Left lobe of liver (tissue), 2 donors: ENCODE measurements around the gene CGGBP1. TPM values are rescaled to one million over a fixed set of nuclear protein-coding genes. Genes with fewer than 3 reads are reported as not detected.
"Not testable (repeated sequence)": the region's sequence is repeated elsewhere in the genome, so short reads cannot be mapped to it uniquely, and the experiment has no call there.

Experiments
- ATAC-seq: fragments of 200-7000 bp; cut with Tn5 transposase; one replicate; pipeline ENCODE4 v1.9.1; 2020; ENCODE audit warnings: mild to moderate bottlenecking, moderate library complexity
- DNase-seq: peaks from one replicate; pipeline ENCODE4 v3.0.0-alpha.2; 2020; ENCODE audit warnings: low spot score
- total RNA-seq: library from RNA; stranded (reverse); gene quantifications from one replicate; pipeline ENCODE4 v1.2.1, GENCODE V29; 2021
- donor health status: DM: no; HTN: no; CAD: no; lungs with moderate emphysema.
- donor health status: DM: no; HTN: yes; CAD: no.

CGGBP1 gene
- total RNA-seq, 1 donor from 2014 or later, result 22.6 TPM

DNA sequence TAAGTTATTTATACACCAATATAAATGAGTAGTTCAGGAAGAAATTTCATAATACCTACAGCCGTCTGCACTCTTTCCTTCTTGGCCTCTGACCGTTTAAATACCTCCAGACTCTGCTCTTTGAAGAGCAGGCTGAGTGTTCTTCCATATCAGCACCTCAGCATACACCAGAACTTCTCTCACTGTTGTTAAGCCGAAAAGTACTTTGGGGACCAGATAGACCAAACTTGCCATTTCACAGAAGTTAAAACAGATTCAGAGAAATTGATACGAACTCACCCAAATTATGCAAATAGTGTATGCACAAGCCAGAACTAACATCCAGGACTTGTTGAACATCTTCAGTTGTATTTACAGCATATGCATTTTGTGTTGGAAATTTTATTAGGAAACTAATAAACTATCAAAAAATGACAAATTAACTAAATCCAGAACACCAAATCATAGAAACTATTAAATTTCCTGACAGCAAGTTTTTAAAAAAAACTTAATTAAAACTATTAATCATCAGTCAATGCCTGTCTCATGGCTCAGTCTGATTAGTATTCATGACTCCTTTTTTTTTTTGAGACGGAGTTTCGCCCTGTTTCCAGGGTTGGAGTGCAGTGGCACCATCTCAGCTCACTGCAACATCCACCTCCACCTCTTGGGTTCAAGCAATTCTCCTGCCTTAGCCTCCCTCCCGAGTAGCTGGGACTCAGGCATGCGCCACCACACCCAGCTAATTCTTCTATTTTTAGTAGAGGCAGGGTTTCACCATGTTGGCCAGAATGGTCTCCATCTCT lies 24.1 kb downstream of the CGGBP1 start:
- ATAC-seq (no peak), DNase-seq (no peak)

DNA sequence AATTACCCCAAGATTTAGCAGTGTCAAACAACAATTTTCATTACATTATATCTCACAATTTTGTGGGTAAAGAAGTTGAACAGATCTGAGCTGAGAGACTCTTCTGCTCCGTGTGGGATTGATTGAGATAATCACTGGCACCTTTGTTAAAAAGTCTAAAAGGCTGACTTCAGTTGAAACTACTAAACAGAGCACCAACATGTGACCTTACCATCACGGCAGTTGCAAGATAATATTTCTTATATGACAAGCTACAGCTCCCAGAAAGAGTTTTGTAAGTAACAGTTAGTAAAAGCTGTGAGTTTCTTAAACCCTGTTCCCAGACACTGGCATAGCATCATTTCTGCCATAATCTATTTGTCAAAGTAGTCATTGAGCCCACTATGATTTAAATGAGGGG lies 25.0 kb downstream of the CGGBP1 start:
- ATAC-seq, result no peak
- DNase-seq, result no peak

DNA sequence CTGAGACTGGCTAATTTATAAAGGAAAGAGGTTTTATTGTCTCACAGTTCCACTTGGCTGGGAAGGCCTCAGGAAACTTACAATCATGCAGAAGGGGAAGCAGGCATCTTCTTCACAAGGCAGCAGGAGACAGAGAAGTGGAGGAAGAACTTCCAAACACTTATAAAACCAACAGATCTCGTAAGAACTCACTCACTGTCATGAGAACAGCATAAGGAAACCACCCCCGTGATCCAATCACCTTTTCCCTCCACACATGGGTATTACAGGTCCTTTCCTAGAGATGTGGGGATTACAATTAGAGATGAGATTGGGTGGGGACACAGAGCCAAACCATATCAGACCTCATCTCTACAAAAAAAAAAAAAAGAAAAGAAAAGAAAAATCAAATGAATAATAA lies 25.7 kb downstream of the CGGBP1 start:
- ATAC-seq, result no peak
- no peak for DNase-seq

DNA sequence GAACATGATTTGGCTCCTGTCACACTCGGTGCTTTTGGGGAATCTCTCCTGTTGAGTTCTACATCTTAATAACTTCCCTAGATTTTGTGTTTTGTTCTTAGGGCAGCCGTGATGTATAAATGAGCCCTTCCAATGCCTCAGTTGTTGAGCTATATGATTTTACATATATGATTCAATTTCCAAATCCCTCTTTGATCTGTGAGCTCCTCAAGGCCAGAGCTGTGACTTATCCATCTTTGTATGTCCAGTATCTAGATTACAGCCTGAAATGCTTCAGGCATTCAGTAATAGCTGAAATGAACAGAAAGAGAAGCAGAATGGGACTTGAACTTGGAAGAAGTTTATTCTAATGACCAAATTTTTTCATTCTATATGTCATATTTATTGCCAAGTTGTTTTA lies 26.6 kb downstream of the CGGBP1 start:
- no peak for DNase-seq
- peak; percentile 11 for ATAC-seq

GRCh38 chr3:88031642-88032077 lies 27.1 kb downstream of the CGGBP1 start:
- peak; percentile 85 for ATAC-seq
- no peak for DNase-seq

DNA sequence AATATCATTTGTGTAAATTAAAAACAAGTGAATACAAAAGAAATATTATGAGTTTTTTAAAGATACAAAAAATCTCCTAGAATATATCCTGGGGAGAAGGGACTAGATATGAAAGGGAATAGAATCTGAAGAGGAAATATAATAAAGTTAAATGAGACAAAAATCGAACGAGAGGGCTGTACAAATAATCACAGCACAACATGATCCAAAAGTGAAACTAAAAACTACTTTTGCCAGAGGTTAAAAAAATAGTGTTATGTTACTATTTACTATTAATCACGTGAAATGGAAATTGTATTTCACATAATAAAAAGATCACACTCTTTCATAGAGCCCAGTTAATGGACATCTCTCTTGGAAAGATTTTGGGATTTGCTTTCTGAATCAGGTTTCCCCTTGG lies 28.6 kb downstream of the CGGBP1 start:
- no peak for DNase-seq
- ATAC-seq, result peak; percentile 42

- ATAC-seq, result no peak
Observed at GRCh38 chr3:88028876-88029275, 29.9 kb downstream of the CGGBP1 start.

GRCh38 chr3:88025001-88025552 lies 33.7 kb downstream of the CGGBP1 start:
- DNase-seq (no peak), ATAC-seq (no peak)

More at GRCh38 chr3:88028876-88029275, 29.9 kb downstream of the CGGBP1 start:
- no peak for DNase-seq

- ATAC-seq, result no peak
- no peak for DNase-seq
Observed at GRCh38 chr3:88019024-88019423, 39.8 kb downstream of the CGGBP1 start.

- not testable (repeated sequence) for ATAC-seq, DNase-seq
Observed at GRCh38 chr3:88015656-88016055, 43.1 kb downstream of the CGGBP1 start.

DNA sequence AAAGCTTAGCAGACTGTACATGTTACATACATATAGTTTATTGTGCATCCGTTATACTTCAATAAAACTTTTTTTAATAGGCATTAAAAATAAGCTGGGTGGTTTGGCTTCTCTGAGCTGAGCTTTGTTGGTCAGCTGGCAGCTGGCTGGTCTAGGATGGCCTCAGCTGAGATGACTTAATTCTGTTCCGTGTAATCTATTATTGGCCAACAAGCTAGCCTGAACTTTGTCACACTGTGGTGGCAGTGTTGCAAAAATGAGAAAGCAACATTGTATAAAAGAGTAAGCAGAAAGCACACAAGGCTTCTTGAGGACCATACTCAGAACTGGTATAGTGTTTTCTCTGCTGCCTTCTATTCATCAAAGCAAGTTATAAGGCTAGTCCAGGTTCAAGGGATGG lies 45.2 kb downstream of the CGGBP1 start:
- DNase-seq (peak; percentile 59), ATAC-seq (peak; percentile 100)

- ATAC-seq, result no peak
- DNase-seq, result no peak
Observed at GRCh38 chr3:88010810-88011209, 48.0 kb downstream of the CGGBP1 start.

DNA sequence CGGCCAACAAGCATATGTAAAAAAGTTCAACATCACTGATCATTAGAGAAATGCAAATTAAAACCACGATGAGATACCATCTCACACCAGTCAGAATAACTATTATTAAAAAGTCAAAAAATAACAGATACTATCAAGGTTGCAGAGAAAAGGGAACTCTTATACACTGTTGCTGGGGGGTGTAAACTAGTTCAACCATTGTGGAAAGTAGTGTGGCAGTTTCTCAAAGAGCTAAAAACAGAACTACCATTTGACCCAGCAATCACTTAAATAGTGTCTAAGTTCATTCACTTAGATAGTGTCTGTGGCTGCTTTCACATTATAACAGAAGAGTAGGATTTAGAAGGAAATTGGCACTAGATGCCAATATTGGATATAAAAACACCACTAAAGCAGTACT lies 49.7 kb downstream of the CGGBP1 start:
- no peak for DNase-seq
- no peak for ATAC-seq

GRCh38 chr3:88005066-88005465 lies 53.7 kb downstream of the CGGBP1 start:
- peak; percentile 68 for ATAC-seq
- no peak for DNase-seq

DNA sequence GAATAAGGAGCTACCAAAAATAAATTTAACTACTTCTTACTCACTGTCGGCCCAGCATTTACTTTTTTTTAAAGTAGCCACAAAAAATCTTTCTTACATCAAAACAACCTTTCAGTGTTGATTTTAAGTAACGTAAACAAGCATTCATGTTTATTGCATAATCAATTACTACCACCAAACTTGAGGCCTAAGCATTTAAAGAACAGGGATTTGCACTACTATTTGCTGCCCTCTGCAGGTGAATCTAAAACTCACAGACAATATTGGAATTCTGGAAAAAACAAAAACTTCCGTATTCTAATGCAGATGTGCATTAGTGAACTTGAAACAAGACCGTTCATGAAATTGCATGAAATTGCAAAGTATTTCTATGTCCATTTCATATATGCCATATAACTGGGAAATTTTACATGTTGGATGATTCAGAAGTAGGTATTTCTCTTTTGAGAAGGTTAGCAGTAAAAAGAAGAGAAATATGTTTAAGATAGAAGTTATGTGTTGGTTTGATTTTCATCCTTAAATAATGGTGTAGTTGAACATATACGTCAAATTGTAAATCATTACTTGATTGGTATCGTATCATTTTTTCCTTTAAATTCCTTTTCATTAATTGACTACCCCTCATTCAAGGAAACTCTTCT lies 55.6 kb downstream of the CGGBP1 start:
- ATAC-seq (peak; percentile 87), DNase-seq (no peak)

GRCh38 chr3:88002448-88002847 lies 56.4 kb downstream of the CGGBP1 start:
- DNase-seq (no peak), ATAC-seq (no peak)

Other genes starting within 250 kb of the CGGBP1 start
- 7.2 TPM for gene ZNF654, start 250 bp upstream of the CGGBP1 start, total RNA-seq
- 7.0 TPM for gene C3orf38, start 91.0 kb upstream of the CGGBP1 start, total RNA-seq